GM18502 (cell line): ENCODE data around the gene ZNF559.
"Not testable (repeated sequence)": the region's sequence is repeated elsewhere in the genome, so short reads cannot be mapped to it uniquely, and the experiment has no call there.

ENCODE experiments used
- ATAC-seq: cut with Tn5 transposase; IDR thresholded peaks from one replicate; pipeline ENCODE4 v1.9.1; 2021; ENCODE audit warnings: mild to moderate bottlenecking; ENCODE audit not compliant: unreplicated experiment, poor library complexity

Gene ZNF559

GRCh38 chr19:9323919-9324583 is at the start of gene ZNF559:
ZNF559 (plus strand) TSS chr19:9324179; CDS start chr19:9338550, 14,371 bp downstream.
- peak; percentile 95 for ATAC-seq

DNA sequence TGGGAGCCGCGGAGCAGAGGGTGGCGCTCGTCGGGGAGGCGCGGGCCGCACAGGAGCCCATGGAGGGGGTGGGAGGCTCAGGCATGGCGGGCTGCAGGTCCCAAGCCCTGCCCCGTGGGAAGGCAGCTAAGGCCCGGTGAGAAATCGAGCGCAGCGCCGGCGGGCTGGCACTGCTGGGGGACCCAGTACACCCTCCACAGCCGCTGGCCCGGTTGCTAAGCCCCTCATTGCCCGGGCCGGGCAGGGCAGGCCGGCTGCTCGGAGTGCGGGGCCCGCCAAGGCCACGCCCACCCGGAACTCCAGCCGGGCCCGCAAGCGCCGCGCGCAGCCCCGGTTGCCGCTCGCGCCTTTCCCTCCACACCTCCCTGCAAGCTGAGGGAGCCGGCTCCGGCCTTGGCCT is 40.5 kb upstream of the ZNF559 start:
- ATAC-seq = not testable (repeated sequence)

GRCh38 chr19:9289231-9289884 is 34.6 kb upstream of the ZNF559 start:
- no peak for ATAC-seq

GRCh38 chr19:9295411-9295849 is 28.5 kb upstream of the ZNF559 start:
- no peak for ATAC-seq

GRCh38 chr19:9296336-9296735 is 27.6 kb upstream of the ZNF559 start:
- ATAC-seq = no peak

DNA sequence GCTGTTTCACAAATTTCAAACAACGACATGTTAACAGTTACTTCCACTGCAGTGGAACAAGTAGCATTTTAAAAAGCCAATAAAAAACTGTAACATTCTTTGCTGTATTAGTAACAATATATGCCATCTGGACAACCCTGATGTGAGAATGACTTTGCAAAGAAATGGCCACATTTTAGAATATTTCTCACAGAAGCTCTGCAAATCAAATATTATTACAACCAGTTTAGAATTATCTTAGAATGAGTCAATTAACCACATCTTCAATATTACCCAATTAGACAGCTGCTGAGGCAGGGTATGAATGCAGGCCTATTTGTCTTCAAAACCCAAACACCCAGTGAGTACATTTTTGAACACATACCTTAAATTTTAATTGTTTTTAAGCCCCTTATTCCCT is 17.5 kb upstream of the ZNF559 start:
- no peak for ATAC-seq

DNA sequence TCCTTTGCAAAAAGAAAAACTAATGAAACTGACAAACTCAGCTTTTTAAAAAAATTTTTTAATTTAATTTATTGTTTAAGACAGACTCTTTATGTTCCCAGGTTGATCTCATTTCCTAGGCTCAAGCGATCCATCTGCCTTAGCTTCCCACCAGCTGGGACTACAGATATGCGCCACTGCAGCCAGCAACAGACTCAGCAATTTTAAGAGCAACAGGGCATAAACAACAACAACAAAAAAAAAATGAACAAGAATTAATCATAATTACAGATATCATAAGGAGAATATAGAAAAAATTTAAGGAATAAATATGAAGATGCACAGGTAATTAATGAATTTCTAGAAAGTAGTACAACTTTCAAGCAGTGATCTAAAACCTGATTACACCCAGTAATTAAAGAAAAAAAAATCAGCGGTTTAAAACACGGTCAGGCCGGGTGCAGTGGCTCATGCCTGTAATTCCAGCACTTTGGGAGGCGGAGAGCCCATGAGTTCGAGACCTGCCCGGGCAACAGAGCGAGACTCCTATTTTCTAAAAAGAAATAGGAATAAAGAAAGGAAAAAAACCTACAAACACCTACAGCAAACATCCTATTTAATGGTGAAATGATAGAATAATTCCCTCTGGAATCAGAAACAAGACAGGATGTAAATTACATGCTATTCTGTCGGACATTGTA is 15.7 kb upstream of the ZNF559 start:
- no peak for ATAC-seq

GRCh38 chr19:9309139-9309973 is 14.6 kb upstream of the ZNF559 start, which contains the start of gene ZNF699:
ZNF699 (minus strand) TSS chr19:9309838; CDS start chr19:9305119, 4,719 bp downstream.
- peak; percentile 91 for ATAC-seq

DNA sequence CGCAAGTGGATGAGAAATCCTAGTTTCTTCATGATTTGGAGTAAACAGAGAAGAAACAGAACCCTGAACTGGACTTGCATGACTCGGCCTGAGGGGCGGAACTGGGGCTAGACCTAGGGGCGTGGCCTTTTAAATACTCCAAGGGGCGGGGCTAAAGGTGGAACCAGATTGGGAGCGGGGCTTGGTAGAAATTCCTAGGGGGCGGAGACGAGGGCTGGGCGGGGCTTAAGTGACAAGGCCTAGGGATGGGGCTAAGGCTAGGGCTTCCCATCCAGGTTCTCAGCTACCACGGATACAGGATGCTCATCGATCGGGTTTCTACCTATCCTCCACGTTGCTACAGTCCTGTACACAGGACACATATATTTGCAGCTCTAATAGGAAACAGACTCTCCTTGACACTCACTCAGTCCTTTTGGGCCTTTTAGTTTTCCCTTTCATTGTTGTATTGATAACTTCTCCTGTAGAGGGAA is 14.0 kb upstream of the ZNF559 start:
- ATAC-seq = peak; percentile 68

- no peak for ATAC-seq
Measured at GRCh38 chr19:9313756-9314155, 10.2 kb upstream of the ZNF559 start.

DNA sequence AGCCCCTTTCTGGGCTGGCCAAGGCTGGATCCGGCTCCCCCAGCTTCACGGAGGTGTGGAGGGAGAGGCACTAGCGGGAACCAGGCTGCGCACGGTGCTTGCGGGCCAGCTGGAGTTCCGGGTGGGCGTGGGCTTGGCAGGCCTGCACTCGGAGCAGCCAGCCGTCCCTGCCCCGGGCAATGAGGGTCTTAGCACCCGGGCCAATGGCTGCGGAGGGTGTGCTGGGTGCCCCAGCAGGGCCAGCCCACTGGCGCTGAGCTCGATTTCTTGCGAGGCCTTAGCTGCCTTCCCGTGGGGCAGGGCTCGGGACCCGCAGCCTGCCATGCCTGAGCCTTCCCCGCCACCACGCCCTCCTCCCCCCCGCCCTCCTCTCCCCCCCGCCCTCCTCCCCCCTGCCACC is 2.6 kb upstream of the ZNF559 start:
- no peak for ATAC-seq

DNA sequence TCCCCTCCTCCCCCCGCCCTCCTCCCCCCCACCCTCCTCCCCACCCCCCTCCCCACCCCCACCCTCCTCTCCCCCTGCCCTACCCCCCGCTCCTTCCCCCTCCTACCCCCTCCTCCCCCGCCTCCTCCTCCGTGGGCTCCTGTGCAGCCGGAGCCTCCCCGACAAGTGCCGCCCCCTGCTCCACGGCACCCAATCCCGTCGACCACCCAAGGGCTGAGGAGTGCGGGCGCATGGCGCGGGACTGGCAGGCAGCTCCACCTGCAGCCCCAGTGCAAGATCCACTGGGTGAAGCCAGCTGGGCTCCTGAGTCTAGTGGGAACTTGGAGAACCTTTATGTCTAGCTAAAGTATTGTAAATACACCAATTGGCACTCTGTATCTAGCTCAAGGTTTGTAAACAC is 2.2 kb upstream of the ZNF559 start:
- not testable (repeated sequence) for ATAC-seq

DNA sequence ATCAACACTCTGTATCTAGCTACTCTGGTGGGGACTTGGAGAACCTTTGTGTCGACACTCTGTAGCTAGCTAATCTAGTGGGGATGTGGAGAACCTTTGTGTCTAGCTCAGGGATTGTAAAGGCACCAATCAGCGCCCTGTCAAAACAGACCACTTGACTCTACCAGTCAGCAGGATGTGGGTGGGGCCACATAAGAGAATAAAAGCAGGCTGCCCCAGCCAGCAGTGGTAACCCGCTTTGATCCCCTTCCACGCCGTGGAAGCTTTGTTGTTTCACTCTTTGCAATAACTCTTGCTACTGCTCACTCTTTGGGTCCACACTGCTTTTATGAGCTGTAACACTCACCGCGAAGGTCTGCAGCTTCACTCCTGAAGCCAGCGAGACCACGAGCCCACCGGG is 1.8 kb upstream of the ZNF559 start:
- ATAC-seq = not testable (repeated sequence)

GRCh38 chr19:9323557-9323918 is 441 bp upstream of the ZNF559 start:
- peak; percentile 51 for ATAC-seq

GRCh38 chr19:9324584-9324962 is 594 bp downstream of the ZNF559 start:
- no peak for ATAC-seq

DNA sequence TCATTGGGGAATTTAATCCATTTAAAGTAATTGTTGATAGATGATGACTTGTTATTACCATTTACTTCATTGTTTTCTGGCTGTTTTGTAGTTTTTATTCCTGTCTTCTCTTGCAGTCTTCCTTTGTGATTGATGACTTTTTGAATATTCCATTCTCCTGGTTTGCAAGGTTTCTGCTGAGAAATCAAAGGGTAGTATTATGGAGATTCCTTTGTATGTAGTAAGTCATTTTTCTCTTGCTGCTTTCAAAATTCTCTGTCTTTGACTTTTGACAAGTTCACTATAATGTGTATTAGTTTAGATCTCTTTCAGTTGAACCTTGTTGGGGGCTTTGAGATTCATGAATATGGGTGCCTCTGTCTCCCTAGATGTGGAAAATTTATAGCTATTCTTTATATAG is 6.0 kb downstream of the ZNF559 start:
- no peak for ATAC-seq

DNA sequence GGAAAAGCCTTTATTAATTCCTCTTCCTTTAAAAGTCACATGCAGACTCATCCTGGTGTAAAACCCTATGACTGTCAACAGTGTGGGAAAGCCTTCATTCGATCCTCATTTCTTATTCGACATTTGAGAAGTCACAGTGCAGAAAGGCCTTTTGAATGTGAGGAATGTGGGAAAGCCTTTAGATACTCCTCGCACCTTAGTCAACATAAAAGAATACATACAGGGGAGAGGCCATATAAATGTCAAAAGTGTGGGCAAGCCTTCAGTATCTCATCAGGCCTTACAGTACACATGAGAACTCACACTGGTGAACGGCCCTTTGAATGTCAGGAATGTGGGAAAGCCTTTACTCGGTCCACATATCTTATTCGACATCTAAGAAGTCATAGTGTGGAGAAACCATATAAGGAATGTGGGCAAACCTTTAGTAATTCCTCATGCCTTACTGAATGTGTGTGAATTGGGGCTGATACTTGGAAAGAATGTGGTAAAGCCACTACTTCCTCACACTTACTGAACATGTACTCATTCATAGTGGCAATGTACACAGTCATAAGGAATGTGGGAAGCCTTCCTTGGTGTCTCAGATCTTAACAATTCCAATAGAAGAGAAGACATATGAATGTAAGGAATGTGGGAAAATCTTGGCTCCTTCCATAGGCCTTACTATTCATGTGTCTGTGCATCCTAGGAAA is 18.8 kb downstream of the ZNF559 start:
- no peak for ATAC-seq

GRCh38 chr19:9345005-9345404 is 21.0 kb downstream of the ZNF559 start:
- ATAC-seq = no peak

DNA sequence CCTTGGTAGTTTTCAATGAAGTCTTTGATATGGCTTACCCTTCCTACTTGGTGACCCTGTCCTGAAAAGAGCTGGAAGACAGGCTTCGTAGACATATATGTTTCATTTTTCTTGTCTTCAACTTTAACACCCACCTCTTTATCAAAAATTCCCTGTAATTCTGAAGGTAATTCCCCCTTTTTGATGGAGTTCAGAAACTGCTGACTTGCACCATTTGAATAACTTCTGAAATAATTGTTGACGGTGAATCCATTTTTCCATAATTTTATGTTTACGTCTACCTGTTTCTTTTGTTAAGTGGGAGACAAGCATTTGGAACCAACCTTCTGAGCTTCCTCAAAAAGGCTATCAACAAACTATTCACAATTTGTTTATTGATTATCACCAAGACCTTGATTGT is 24.3 kb downstream of the ZNF559 start:
- no peak for ATAC-seq

- no peak for ATAC-seq
Measured at GRCh38 chr19:9348671-9349070, 24.7 kb downstream of the ZNF559 start.
